GM13977 (cell line): Measurements from ENCODE around the gene FRMD4A.
"Not testable (repeated sequence)": the region's sequence is repeated elsewhere in the genome, so short reads cannot be mapped to it uniquely, and the experiment has no call there.

ENCODE experiments used
- DNase-seq: peaks from one replicate; pipeline ENCODE4 v3.0.0; 2012; ENCODE audit warnings: low spot score
- CTCF ChIP-seq: IDR thresholded peaks from 2 replicates; pipeline ENCODE4 v1.5.1; 2012; ENCODE audit warnings: mild to moderate bottlenecking, control low read depth; ENCODE audit not compliant: insufficient read depth; ENCODE audit errors: extremely low read depth, missing control alignments
- in situ Hi-C: fragments of 300-500 bp; cut with MboI; formaldehyde crosslinking; loops from one replicate; pipeline ENCODE4 v1.12.0; 2022; ENCODE audit warnings: low sequenced_read_pairs, low pct_unique_long_range_greater_than_20kb, mixed read lengths, inconsistent platforms; ENCODE audit not compliant: unreplicated experiment

The FRMD4A gene

GRCh38 chr10:13718820-13719219, 611.9 kb downstream of the FRMD4A start:
- no peak for TF ChIP-seq CTCF
- no peak for DNase-seq

GRCh38 chr10:13717936-13718772, 612.6 kb downstream of the FRMD4A start:
- TF ChIP-seq CTCF = no peak
- in situ Hi-C loops = loop anchor here (10.0 kb wide), 1 partner anchor 57 kb away; no protein-coding TSS in a partner anchor
- no peak for DNase-seq

More at GRCh38 chr10:13718820-13719219, 611.9 kb downstream of the FRMD4A start:
- in situ Hi-C loops = loop anchor here (10.0 kb wide), 1 partner anchor 56 kb away; no protein-coding TSS in a partner anchor

- TF ChIP-seq CTCF = no peak
- in situ Hi-C loops = loop anchor here (10.0 kb wide), 1 partner anchor 57 kb away; no protein-coding TSS in a partner anchor
- no peak for DNase-seq
These were observed 613.2 kb downstream of the FRMD4A start for GRCh38 chr10:13717571-13717935.

GRCh38 chr10:13716081-13717071, 614.3 kb downstream of the FRMD4A start:
- TF ChIP-seq CTCF = no peak
- in situ Hi-C loops = loop anchor here (10.0 kb wide), 1 partner anchor 58 kb away; no protein-coding TSS in a partner anchor
- DNase-seq = no peak

GRCh38 chr10:13715596-13715995, 615.1 kb downstream of the FRMD4A start:
- in situ Hi-C loops = loop anchor here (10.0 kb wide), 1 partner anchor 59 kb away; no protein-coding TSS in a partner anchor
- not testable (repeated sequence) for DNase-seq

- in situ Hi-C loops = loop anchor here (10.0 kb wide), 1 partner anchor 60 kb away; no protein-coding TSS in a partner anchor
- DNase-seq = no peak
- TF ChIP-seq CTCF = no peak
These were observed 615.6 kb downstream of the FRMD4A start for GRCh38 chr10:13715100-13715499.
